CD1c-positive myeloid dendritic cell (primary cell): ENCODE measurements around the gene KAT6B.

Experiments
- DNase-seq: peaks from one replicate; pipeline ENCODE4 v3.0.0-alpha.2; 2016; ENCODE audit errors: extremely low spot score

KAT6B gene

DNA sequence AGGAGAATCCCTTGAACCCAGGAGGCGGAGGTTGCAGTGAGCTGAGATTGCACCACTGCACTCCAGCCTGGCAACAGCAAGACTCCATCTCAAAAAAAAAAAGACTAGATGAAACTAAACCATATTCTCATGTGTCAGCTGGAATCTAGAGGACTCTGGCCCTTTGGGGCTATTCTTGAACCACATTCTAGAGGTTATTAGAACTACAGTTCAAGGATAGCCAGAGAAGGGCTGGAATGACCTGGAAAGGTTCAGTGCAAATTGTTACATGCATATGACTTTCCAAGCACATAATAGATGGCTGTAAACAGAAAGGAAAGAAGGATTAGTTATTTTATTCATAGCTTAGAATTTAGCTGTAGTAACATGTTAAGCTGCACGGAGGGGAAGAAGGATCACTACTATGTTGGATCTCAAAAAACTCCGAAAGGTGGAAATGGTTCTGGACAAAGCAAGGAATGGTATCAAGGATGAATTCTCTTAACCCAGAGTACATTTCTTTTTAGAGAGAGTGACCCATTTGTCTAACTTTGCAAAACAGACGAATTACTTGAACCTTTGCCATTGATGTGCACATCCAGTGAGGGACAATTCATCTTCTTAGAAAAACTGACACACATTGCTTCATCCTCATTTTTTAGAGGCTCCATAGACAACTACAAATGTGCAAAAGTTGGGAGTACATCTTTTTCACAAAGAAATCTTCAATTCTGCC is 161.1 kb downstream of the KAT6B start:
- DNase-seq, result no peak

DNA sequence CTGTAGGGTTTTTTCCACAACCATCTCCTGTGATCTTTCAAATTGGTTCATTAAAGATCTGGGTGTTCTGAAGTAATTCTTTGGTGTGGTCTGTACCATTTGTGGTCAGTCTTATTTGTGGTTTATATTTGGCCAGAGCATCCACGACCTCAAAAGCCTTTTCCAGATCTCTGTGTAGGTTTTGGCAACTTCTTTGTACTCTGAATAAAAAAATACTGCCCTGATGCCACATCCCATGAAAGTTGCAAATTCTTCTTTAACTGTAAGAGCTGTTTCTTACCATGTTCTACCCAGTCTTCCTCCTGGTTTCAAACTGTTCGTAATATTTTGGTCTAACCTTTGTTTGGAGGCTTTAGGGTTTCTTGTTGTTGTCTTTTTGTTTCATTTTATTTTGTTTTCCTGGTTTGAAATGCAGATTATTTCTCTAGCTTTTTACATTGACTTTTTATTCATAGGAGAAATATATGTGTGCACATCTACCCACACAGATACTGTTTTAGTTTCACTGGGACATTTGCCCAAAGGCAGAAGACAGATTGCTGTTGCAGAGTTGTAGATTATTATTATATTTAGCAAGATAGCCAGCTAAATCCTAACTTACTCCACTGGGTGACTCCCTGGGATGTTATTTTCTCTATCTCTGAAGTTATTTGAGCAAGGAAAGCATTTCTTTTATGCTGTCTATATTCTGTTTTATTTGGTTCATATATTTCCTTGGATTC is 161.8 kb downstream of the KAT6B start:
- no peak for DNase-seq

DNA sequence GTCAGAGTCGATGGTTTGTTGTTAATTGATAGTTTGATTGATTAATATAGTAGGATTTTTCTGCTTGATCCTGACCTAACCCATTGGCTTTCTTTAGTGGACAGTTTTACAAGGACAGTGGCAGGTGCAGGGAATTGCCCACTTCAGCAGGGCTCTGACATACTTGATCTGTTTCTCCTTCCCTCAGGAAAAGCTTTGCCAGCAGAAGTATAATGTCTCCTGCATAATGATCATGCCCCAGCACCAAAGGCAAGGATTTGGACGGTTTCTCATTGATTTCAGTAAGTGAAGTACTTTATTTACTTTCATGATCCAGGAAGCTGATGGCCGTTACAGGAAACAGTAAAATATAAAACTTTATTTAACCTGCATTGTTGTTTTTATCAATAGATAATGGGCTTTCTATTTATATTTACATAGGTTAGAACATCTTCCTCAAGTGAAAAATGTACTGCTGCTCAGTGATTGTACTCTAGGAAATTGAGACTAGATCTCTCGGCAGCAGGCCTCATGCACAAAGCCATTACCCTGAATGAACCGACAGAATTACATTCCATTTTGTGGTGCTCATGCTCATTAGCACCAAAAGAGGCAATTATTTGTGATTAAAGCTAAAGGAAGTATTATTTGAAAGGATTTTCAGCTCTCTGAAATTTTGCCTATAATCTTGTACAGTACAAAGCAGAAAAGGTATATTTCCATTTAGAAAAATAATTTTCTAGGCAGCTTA is 162.6 kb downstream of the KAT6B start:
- no peak for DNase-seq

DNA sequence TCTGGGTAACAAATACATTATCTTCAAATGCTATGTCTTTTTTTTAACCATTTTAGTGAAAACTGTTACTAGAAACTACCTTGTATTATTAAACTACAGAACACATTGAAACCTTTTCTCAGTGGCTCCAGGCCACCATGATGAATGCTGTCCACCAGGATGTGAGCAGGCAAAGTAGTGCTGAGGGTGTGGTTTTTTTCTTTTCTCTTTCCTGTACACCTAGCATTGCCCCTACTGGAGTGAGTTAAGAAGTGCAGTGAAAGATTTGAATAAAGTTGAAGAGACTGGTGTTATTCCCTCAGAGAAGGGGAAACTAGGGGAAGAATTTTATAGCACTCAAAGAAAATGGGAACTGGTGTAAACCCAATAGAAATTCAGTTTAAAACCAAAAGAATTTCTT is 165.0 kb downstream of the KAT6B start:
- no peak for DNase-seq

DNA sequence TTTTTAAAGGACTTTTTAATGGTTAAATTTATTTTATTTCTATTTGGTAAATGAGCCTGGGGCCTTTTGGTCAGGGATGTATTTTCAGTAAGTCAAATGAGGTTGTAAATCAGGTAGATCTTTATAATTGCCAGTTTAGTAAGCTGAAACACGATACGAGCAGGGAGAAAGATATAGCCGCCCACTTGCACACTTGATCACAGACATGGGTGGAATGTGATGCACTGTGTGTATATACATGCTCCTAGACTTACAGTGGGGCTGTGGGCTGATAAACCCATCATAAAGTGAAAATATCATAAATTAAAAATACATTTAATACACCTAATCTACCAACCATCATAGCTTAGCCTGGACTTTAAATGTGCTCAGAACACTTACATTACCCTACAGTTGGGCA is 165.7 kb downstream of the KAT6B start:
- DNase-seq, result no peak

DNA sequence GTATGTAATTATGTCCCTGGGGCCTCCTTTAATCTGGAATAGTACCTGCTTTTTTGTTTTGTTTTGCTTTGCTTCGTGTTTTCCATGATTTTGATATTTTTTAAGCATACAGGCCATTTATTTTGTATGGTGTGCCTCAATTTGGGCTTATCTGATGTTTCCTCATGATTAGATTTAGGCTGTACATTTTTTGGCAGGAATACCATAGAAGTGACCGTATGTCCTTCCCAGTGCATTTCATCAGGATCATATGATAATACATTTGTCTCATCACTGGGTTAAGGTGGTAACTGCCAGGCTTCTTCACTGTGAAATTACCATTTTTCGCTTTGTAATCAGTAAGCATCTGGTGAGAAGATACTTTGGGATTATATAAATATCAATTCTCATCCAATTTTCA is 167.2 kb downstream of the KAT6B start:
- DNase-seq, result no peak

DNA sequence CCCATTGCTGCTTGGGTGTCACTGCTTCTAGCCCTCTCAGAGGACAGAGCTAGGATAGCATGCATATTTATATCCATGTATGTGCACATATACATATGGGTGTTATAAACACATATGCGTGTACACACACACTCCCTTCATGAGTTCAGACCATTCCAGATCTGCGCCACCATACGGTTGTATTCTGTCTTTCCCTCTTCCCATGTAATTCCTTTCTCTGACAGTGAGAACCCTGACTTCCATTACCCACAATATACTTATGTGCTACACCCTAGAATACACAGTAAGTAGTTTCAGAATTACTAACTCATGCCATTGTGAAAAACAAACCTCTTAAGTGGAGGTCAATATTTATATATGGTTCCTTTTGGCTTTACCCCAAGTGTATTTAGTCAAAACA is 168.5 kb downstream of the KAT6B start:
- DNase-seq, result no peak

DNA sequence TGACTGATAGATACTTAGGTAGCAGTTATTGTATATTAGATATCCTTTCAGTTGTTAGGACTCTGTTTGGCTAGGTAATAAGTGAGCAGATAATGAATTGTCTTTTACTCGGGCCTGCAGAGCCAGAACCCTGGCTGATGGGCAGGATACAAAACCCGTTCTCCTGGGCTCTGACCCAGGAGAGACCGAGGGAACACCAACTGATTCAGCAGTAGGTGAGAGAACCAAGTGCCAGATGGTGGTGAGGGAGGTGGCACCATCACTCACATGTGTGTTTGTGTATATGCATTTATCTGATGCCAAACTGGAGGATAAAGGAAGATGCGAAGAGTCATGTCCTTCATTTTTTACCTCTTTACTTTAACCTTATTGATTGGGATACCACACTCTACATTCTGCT is 169.4 kb downstream of the KAT6B start:
- DNase-seq, result no peak

DNA sequence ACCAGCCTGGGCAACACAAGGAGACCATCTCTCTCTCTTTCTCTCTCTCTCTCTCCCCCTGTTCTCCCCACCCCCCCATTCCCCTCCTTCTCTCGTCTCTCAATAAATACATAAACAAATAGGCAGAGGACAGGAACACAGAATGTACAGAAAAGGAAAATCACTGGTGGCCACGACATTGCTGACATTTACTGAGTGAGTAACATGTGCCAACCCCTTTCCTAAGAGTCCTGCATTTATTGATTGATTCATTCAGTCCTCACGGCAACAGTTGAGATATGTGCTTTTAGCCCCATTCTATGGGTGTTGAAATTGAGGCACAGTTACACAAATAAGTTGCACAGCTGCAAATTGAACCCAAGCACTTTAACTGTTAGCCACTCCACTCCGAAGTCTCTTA is 170.8 kb downstream of the KAT6B start:
- no peak for DNase-seq

DNA sequence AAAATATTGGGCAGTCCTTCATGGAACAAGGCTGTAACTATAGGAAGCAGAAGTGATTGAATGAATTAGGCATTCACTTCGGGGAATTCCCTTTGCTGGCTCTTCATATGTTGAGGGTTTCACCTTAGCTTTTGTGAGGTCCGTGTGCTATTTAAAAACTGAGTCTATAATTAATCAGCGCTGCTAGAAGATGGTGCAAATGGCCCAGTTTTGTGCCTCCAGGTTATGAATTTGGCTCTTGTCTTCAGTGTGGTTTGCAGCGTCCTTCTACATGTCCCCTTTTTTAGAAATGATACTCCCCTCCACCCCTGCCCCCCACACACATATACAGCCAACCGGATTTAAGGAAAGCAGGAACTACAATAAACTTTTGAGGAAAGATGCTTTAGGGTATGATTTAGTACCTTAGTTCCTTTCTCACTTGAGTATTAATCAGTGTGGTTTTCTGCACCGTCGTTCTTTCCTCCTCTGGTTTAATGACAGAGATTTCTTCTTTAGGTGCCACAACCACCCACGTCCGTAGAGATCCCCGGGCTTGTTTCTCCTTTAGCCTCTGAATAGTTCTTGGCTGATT is 174.4 kb downstream of the KAT6B start:
- no peak for DNase-seq

DNA sequence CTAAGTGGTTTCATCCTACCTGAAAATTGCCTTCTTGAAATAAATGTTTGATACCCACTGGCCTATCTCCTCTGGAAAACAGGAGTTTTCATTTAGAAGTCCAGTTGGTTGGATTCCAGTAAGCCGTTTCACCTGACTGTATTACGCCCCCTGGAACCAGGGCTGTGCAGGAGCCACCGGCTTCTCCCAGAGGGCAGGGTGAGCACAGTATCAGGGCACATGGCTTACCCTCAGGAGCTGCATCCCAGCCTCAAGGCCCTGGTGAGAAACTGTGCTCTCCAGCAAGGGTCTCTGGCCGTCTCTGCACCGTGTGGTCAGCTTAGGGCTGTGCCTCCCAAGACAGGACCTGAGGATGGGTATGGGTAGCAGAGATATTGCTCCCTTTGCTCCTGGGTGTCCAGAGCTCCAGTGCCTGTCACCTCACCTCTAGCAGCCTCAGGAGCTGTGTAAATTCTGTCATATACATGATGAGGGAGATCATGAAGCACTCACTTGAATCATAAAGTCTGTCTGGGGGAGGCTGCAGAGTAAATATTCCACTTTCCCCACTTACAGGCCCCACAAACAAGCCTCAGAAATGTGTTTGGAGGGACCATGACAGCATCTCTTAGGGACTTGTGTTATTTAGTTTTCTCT is 175.4 kb downstream of the KAT6B start:
- DNase-seq, result no peak

DNA sequence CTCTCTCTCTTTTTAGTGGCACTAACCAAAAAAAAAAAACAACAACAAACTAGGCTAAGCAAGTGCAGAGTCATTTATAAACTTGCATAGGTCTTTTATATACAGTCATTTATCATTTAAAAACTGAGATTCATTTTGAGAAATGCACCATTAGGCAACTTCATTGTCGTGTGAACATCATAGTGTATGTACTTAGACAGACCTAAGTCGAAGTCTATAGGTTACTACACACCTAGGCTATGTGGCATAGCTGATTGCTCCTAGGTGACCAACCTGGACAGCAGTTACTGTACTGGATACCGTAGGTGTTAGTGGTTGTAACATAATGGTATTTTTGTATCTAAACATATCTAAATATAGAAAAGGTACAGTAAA is 175.9 kb downstream of the KAT6B start:
- DNase-seq, result no peak

DNA sequence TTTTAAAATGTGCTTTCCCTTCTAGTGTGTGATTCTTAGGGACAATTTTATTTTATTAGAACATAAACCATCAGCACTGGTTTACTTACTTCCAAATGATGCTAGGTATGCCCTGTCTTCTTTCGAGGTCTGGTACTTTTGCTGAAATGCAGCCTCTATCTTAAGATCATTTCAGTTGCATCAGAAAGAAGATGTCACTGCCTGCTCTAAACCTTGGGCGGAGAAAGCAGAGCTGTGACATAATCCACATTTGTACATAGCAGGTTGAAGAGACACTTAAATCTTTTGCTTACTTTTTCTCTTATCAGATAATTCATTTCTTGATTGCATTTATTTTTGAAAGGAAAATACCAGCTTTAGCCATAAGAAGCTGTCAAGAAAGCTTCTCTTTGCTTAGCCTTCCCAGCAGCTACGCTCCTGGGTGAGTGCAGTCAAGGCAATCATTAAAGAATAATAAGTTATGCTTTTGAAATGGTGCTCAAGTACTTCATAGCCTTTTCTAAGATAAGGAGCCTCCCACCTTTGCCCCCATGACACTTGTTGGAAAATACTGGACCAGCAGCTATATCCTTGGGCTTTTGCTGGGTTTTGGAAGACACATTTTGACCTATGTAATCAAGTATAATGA is 176.7 kb downstream of the KAT6B start:
- no peak for DNase-seq

DNA sequence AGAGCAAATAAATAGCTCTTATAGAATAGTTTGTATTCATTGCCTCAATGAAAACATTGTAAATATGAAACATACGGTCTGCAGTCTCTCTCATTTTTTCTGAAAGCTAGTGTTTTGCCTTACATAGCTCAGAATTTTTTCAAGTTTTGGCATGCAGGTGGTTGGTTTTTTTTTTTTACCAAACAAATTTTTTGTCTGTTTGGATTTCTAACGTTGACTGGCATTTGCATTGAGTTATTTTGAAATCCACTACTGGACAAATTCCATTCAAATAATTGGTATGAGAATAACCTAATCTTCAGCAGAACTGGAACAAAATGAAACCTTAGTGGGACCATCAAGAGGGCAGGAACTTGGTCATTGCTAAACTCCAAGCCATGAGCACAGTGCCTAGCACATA is 177.5 kb downstream of the KAT6B start:
- no peak for DNase-seq

DNA sequence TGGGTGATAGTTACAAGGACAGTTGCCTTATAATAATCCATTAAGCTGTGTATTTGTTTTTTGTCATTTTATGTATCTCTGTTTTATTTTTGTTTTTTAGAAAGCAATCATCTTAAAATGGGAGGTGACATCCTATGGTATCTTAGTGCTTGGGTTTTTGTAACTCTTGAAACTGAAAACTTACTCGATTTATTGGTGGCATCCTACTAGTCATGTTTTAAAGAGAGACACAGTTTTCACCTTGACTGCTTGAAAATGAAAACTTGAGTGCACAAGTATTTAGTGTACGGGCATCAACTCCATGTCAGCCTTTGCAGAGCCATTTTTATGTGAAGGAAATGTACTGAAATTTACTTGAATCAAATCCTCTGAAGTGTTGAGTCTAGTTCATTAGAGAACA is 181.2 kb downstream of the KAT6B start:
- no peak for DNase-seq

DNA sequence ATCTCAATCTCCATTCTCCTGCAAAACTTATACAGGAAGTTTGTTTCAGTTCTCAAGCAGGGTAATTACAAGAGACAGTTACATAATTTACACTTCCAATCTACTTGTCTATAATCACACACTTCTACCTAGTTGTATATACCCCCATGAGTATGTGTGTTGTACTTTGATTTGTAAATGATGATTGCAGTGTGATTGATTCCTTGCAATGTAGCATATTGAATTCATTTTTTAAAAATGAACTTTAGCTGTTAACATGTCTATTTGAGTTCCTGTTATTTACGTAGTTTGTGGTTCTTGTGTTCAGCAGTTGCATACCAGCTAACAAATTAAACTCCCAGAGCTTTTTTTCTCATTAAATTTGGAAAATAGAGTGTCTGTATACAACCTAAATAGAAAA is 182.6 kb downstream of the KAT6B start:
- no peak for DNase-seq

DNA sequence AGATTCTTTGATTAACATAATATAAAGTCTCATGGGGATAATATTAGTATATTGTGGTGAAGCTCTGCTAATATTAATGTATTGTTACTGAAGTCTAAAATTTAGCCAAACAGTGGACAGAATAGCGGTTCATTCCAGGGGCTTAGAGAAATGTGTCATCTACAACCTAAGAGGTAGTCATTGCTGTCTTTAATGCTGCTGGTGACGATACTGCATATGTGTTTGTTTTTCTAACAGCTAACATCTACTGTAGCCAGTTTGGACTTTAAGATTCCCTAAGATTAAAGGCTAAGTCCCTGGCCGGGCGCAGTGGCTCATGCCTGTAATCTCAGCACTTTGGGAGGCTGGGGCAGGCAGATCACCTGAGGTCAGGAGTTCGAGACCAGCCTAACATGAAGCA is 183.0 kb downstream of the KAT6B start:
- DNase-seq, result no peak

DNA sequence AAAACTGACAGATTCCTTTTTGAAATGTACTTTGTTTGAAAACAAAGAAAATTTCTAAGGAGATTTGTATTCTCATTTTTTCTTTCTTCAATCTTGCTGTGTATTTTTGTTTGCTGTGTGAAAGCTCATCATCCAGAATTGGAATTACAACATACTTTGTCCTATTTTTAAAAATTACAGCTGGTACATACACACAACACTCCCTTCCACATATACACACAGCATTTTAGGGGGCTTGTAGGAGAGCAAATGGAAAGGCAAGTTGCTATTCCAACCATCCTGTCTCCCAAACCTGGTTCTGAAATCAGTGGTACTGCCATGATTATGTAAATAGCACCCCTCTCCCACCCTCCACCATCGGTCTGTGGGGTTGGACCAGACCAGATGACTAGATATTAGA is 184.0 kb downstream of the KAT6B start:
- DNase-seq, result no peak

DNA sequence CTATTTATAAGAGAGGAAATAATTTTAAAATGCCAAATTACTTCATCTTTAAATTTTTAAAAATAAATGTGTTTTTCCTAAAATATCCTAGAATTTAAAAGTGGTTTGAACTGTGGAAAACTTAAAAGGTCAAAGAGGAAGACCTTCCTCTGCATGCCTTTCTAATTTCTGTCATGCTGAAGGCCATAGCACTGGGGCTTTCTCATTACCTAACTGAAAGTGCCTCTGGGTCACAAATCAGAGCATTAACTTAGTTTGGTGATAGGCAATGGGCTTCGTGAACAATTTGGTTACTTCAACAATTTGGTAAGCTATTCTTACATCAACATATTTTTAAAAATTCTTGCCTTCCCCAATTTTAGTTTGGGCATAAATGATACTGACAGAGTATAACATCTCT is 184.8 kb downstream of the KAT6B start:
- DNase-seq, result no peak

DNA sequence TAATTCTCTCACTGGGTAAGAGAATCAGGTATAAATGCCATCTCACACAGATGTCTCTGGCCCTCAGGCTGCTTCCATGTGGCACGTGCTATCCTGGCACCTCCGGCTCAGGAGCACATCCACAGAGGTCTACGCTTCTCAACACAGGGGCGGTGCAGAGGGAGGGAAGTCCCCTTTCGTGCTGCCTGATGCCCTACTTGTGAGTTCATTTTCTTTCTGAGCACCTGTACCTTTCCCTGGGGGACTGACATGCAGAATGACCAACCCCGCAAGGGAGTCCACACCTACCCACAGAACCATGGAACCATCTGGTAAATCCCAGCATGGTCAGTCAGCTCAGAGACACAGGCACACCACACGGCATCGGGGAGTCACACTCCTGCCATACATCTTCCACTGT is 186.1 kb downstream of the KAT6B start:
- DNase-seq, result no peak

DNA sequence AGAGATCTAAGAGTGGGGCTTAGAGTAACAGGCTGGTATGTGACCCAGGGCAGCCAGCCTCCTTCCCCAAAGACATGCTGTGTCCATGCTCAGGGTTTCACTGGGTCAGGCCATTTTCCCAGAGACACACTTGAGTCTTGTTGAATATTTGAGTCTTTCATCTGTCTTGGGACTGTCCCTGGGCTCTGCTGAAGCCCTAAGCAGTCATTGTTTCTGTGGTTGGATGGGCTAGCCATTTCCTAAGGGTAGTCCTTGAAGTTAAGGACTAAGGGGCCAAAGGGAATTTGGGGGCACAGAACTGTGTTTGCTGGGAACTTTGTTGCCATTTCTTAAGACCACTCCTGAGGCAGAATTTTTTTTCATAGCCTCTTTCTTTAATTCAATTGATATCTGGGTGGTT is 186.6 kb downstream of the KAT6B start:
- no peak for DNase-seq

DNA sequence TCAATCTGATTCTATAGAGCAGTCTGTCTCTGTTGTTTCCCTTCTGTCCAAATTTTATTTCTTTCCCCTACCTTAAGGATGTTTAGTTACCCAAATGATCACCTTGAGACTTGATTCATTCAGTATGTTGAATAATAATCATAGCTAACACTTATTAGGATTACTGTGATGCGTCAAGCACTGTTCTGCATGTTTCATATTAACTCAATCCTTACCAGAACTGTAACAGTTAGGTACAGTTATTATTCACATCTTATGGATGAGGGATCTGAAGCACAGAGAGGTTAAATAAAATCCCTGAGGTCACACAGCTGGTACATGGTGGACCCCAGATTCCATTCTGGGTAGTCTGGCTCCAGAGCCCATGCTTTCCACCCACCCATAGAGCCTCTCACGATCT is 187.1 kb downstream of the KAT6B start:
- no peak for DNase-seq
